ENCODE measurements around the gene STARD3NL.
"Not testable (repeated sequence)": the region's sequence is repeated elsewhere in the genome, so short reads cannot be mapped to it uniquely, and the experiment has no call there.

The STARD3NL gene

GRCh38 chr7:38270405-38270804 lies 92.4 kb downstream of the STARD3NL start:
- DNase-seq, result not testable (repeated sequence)

GRCh38 chr7:38273286-38273995 lies 95.4 kb downstream of the STARD3NL start, which contains the start of gene TARP:
Gene TARP (minus strand): TSS chr7:38273636.
- no peak for DNase-seq

GRCh38 chr7:38274486-38274885 lies 96.4 kb downstream of the STARD3NL start:
- DNase-seq, result no peak

GRCh38 chr7:38274927-38275620 lies 97.0 kb downstream of the STARD3NL start:
- DNase-seq, result no peak

GRCh38 chr7:38276096-38276877 lies 98.2 kb downstream of the STARD3NL start:
- DNase-seq, result no peak

- no peak for DNase-seq
These were observed 102.0 kb downstream of the STARD3NL start for GRCh38 chr7:38280000-38280399.
